ENCODE results near the gene TOM1L2.

TOM1L2 gene

GRCh38 chr17:17849147-17849820 lies 122.9 kb downstream of the TOM1L2 start:
- DNase-seq (ENCODE audit: low read depth in 2 of 2) = peak; percentile 87 to 91

GRCh38 chr17:17848311-17849082 lies 123.7 kb downstream of the TOM1L2 start:
- no peak for DNase-seq (ENCODE audit: low read depth in 2 of 2)

GRCh38 chr17:17847726-17848125 lies 124.5 kb downstream of the TOM1L2 start:
- no peak for DNase-seq (ENCODE audit: low read depth in 2 of 2)

- DNase-seq (ENCODE audit: low read depth in 2 of 2) = no peak
Measured at GRCh38 chr17:17847118-17847689, 125.0 kb downstream of the TOM1L2 start.

GRCh38 chr17:17846645-17847044 lies 125.6 kb downstream of the TOM1L2 start:
- DNase-seq (ENCODE audit: low read depth in 2 of 2) = no peak

GRCh38 chr17:17846003-17846402 lies 126.2 kb downstream of the TOM1L2 start:
- DNase-seq (ENCODE audit: low read depth in 2 of 2) = no peak

- no peak for DNase-seq (ENCODE audit: low read depth in 2 of 2)
Measured at GRCh38 chr17:17845046-17845775, 127.0 kb downstream of the TOM1L2 start.

GRCh38 chr17:17844500-17844899 lies 127.7 kb downstream of the TOM1L2 start:
- DNase-seq (ENCODE audit: low read depth in 2 of 2) = no peak

- DNase-seq (ENCODE audit: low read depth in 2 of 2) = no peak
Measured at GRCh38 chr17:17844079-17844478, 128.1 kb downstream of the TOM1L2 start.

GRCh38 chr17:17843096-17843495 lies 129.1 kb downstream of the TOM1L2 start:
- no peak for DNase-seq (ENCODE audit: low read depth in 2 of 2)

GRCh38 chr17:17842111-17842876 lies 129.9 kb downstream of the TOM1L2 start:
- DNase-seq (ENCODE audit: low read depth in 2 of 2) = no peak

GRCh38 chr17:17841601-17842025 lies 130.6 kb downstream of the TOM1L2 start:
- no peak for DNase-seq (ENCODE audit: low read depth in 2 of 2)

GRCh38 chr17:17840751-17841591 lies 131.2 kb downstream of the TOM1L2 start:
- DNase-seq (ENCODE audit: low read depth in 2 of 2) = no peak

- peak; percentile 78 to 79 for DNase-seq (ENCODE audit: low read depth in 2 of 2)
Measured at GRCh38 chr17:17839791-17840707, 132.2 kb downstream of the TOM1L2 start.

GRCh38 chr17:17837966-17838962 lies 133.9 kb downstream of the TOM1L2 start:
- DNase-seq (ENCODE audit: low read depth in 2 of 2) = no peak

GRCh38 chr17:17837380-17837821 lies 134.8 kb downstream of the TOM1L2 start:
- DNase-seq (ENCODE audit: low read depth in 2 of 2) = no peak

GRCh38 chr17:17836818-17837379 lies 135.3 kb downstream of the TOM1L2 start, which contains the start of gene SREBF1:
Gene SREBF1, minus strand, starts transcription at chr17:17836986. Its CDS starts 169 bp downstream, at chr17:17836817.
- DNase-seq (ENCODE audit: low read depth in 2 of 2) = peak in 1 of 2 donors; percentile 70

Data from stimulated activated CD8-positive, alpha-beta memory T cell treated with anti-CD3 and anti-CD28 coated beads, Interleukin-15, amount 100 ng/mL, for 48 hours (primary cell).